AG04449 (cell line): ENCODE data around the gene CLDN22.

ENCODE experiments used
- CTCF ChIA-PET: fragments of 350-600 bp; formaldehyde crosslinking; extraction: SDS; loops from one replicate; lab custom pipeline; 2021; ENCODE audit warnings: antibody characterized with exemption; lab: Yijun Ruan, JAX
- POLR2A ChIA-PET: fragments of 400-600, 350-600 bp; formaldehyde crosslinking; extraction: SDS; loops from one replicate; lab custom pipeline; 2020; ENCODE audit warnings: antibody characterized with exemption, inconsistent platforms; lab: Yijun Ruan, JAX
- DNase-seq: peaks from one replicate; pipeline ENCODE4 v3.0.0-alpha.2; 2010; ENCODE audit warnings: low read depth, low spot score
- H3K4me3 ChIP-seq: 2 replicates; pipeline ENCODE4 v1.5.1; 2011; ENCODE audit warnings: low read depth, mild to moderate bottlenecking, control low read depth, low read length
- CTCF ChIP-seq: IDR thresholded peaks from one replicate; pipeline ENCODE4 v1.5.1; 2011; ENCODE audit warnings: mild to moderate bottlenecking, moderate library complexity, low read length, control low read depth, inconsistent platforms; ENCODE audit not compliant: insufficient read depth; ENCODE audit errors: missing control alignments

The CLDN22 gene

GRCh38 chr4:183272384-183272783, 47.7 kb downstream of the CLDN22 start:
- ChIA-PET CTCF (interaction anchor here (0.6 to 6.0 kb wide), 5 partner anchors 9 to 797 kb away, joined by 3 to 41 read pairs (median 4); no protein-coding TSS in a partner anchor), POLR2A (no interaction called here)
- TF ChIP-seq CTCF, result no peak
- H3K4me3 ChIP-seq, result no peak overlapping the region
- no peak for DNase-seq

GRCh38 chr4:183268556-183268955, 51.5 kb downstream of the CLDN22 start:
- H3K4me3 ChIP-seq, result no peak overlapping the region
- no peak for DNase-seq
- CTCF ChIA-PET, result interaction anchor here (1.0 to 1.1 kb wide), 2 partner anchors 130 to 330 kb away, joined by 3 read pairs; no protein-coding TSS in a partner anchor
- no peak for TF ChIP-seq CTCF
- POLR2A ChIA-PET, result no interaction called here
